ENCODE results near the gene PDE7B. TPM values are rescaled to one million over a fixed set of nuclear protein-coding genes. Genes with fewer than 3 reads are reported as not detected.

PDE7B gene
- total RNA-seq, 3 donors from 2014 or later (not counting 1 experiment from before 2014, with no cell fraction given): 0.14 to 0.18 TPM; not detected in 1

DNA sequence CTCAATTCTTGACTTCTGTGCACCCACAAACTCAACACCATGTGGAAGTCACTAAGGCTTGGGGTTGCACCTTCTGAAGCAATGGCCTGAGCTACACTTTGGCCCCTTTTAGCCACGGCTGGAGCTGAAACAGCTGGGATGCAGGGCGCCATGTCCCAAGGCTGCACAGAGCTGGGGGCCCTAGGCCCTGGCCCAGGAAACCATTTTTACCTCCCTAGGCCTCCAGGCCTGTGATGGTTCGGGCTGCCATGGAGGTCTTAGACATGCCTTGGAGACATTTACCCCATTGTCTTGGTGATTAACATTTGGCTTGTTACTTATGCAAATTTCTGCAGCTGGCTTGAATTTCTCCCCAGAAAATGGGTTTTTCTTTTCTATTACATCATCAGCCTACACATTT lies 311.8 kb downstream of the PDE7B start:
- Mint-ChIP-seq H3K4me3 (no peak overlapping the region), H3K4me1 (no peaks in the 10 kb centered on the region), H3K27ac (no peak overlapping the region), H3K36me3 (no peaks in the 10 kb centered on the region), H3K27me3 (ENCODE audit: low read depth in 2 of 2) (peaks cover 7 to 13% of the 10 kb centered on the region in 2 donors), H3K9me3 (peaks cover 0 to 3% of the 10 kb centered on the region in 2 donors)
- H3K9me3 ChIP-seq (ENCODE audit: control insufficient read depth, insufficient read depth, low read length): no peaks in the 10 kb centered on the region
- H3K27ac ChIP-seq (ENCODE audit: low read length): no peak overlapping the region
- ATAC-seq: no peak
- intact Hi-C loops (cut with micrococcal nuclease): no loop called here
- no peak for DNase-seq
- WGBS (ENCODE audit: insufficient coverage): 79% methylated on average over 3 of the region's 3 CpGs
- H3K36me3 ChIP-seq (ENCODE audit: control insufficient read depth, insufficient read depth, low read length): no peaks in the 10 kb centered on the region
- no peaks in the 10 kb centered on the region for H3K27me3 ChIP-seq (ENCODE audit: control insufficient read depth, insufficient read depth, low read length)
- no peak overlapping the region for H3K4me3 ChIP-seq (ENCODE audit: low read length)
- TF ChIP-seq, protein P1, sequence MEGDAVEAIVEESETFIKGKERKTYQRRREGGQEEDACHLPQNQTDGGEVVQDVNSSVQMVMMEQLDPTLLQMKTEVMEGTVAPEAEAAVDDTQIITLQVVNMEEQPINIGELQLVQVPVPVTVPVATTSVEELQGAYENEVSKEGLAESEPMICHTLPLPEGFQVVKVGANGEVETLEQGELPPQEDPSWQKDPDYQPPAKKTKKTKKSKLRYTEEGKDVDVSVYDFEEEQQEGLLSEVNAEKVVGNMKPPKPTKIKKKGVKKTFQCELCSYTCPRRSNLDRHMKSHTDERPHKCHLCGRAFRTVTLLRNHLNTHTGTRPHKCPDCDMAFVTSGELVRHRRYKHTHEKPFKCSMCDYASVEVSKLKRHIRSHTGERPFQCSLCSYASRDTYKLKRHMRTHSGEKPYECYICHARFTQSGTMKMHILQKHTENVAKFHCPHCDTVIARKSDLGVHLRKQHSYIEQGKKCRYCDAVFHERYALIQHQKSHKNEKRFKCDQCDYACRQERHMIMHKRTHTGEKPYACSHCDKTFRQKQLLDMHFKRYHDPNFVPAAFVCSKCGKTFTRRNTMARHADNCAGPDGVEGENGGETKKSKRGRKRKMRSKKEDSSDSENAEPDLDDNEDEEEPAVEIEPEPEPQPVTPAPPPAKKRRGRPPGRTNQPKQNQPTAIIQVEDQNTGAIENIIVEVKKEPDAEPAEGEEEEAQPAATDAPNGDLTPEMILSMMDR (IDR thresholded peaks at IDR 0.05): no peak
- H3K4me1 ChIP-seq (ENCODE audit: control insufficient read depth, insufficient read depth, low read length): no peaks in the 10 kb centered on the region

GRCh38 chr6:136166815-136167214 lies 315.3 kb downstream of the PDE7B start:
- H3K4me1 ChIP-seq (ENCODE audit: control insufficient read depth, insufficient read depth, low read length): no peaks in the 10 kb centered on the region
- Mint-ChIP-seq H3K4me3 (no peak overlapping the region), H3K27ac (no peak overlapping the region), H3K4me1 (no peaks in the 10 kb centered on the region), H3K36me3 (no peaks in the 10 kb centered on the region), H3K27me3 (ENCODE audit: low read depth in 2 of 2) (peaks cover 0 to 4% of the 10 kb centered on the region in 2 donors), H3K9me3 (peaks cover 0 to 3% of the 10 kb centered on the region in 2 donors)
- no peak overlapping the region for H3K4me3 ChIP-seq (ENCODE audit: low read length)
- H3K36me3 ChIP-seq (ENCODE audit: control insufficient read depth, insufficient read depth, low read length): no peaks in the 10 kb centered on the region
- no peak overlapping the region for H3K27ac ChIP-seq (ENCODE audit: low read length)
- intact Hi-C loops (cut with micrococcal nuclease): no loop called here
- ATAC-seq (no peak), DNase-seq (no peak)
- TF ChIP-seq, protein P1 (IDR thresholded peaks at IDR 0.05): no peak
- no peaks in the 10 kb centered on the region for H3K27me3 ChIP-seq (ENCODE audit: control insufficient read depth, insufficient read depth, low read length)
- WGBS (ENCODE audit: insufficient coverage): 90% methylated on average over 1 of the region's 1 CpG
- H3K9me3 ChIP-seq (ENCODE audit: control insufficient read depth, insufficient read depth, low read length): no peaks in the 10 kb centered on the region

- Histone ChIP-seq H3K36me3 (ENCODE audit: control insufficient read depth, insufficient read depth, low read length) (no peaks in the 10 kb centered on the region), H3K4me3 (ENCODE audit: low read length) (no peak overlapping the region), H3K27ac (ENCODE audit: low read length) (no peak overlapping the region), H3K27me3 (ENCODE audit: control insufficient read depth, insufficient read depth, low read length) (no peaks in the 10 kb centered on the region), H3K4me1 (ENCODE audit: control insufficient read depth, insufficient read depth, low read length) (no peaks in the 10 kb centered on the region), H3K9me3 (ENCODE audit: control insufficient read depth, insufficient read depth, low read length) (no peaks in the 10 kb centered on the region)
- no peak overlapping the region for H3K4me3 Mint-ChIP-seq
- TF ChIP-seq, protein P1 (IDR thresholded peaks at IDR 0.05): no peak
- 88% methylated on average over 2 of the region's 2 CpGs for WGBS (ENCODE audit: insufficient coverage)
- H3K9me3 Mint-ChIP-seq: peaks cover 0 to 3% of the 10 kb centered on the region in 2 donors
- ATAC-seq (no peak), DNase-seq (no peak)
- intact Hi-C loops (cut with micrococcal nuclease): no loop called here
- no peaks in the 10 kb centered on the region for H3K4me1 Mint-ChIP-seq
- no peaks in the 10 kb centered on the region for H3K36me3 Mint-ChIP-seq
- peaks cover 4 to 8% of the 10 kb centered on the region in 2 donors for H3K27me3 Mint-ChIP-seq (ENCODE audit: low read depth in 2 of 2)
- no peak overlapping the region for H3K27ac Mint-ChIP-seq
These were observed 318.1 kb downstream of the PDE7B start for GRCh38 chr6:136169394-136170148.

GRCh38 chr6:136171231-136171630 lies 319.7 kb downstream of the PDE7B start:
- H3K9me3 ChIP-seq (ENCODE audit: control insufficient read depth, insufficient read depth, low read length): no peaks in the 10 kb centered on the region
- no peak overlapping the region for H3K27ac ChIP-seq (ENCODE audit: low read length)
- Mint-ChIP-seq H3K4me3 (no peak overlapping the region), H3K9me3 (peaks cover 0 to 3% of the 10 kb centered on the region in 2 donors), H3K36me3 (no peaks in the 10 kb centered on the region), H3K27ac (no peak overlapping the region), H3K27me3 (ENCODE audit: low read depth in 2 of 2) (peaks cover 4 to 8% of the 10 kb centered on the region in 2 donors), H3K4me1 (no peaks in the 10 kb centered on the region)
- H3K36me3 ChIP-seq (ENCODE audit: control insufficient read depth, insufficient read depth, low read length): no peaks in the 10 kb centered on the region
- ATAC-seq (no peak), DNase-seq (no peak)
- intact Hi-C loops (cut with micrococcal nuclease): no loop called here
- TF ChIP-seq, protein P1 (IDR thresholded peaks at IDR 0.05): no peak
- no peaks in the 10 kb centered on the region for H3K27me3 ChIP-seq (ENCODE audit: control insufficient read depth, insufficient read depth, low read length)
- H3K4me1 ChIP-seq (ENCODE audit: control insufficient read depth, insufficient read depth, low read length): no peaks in the 10 kb centered on the region
- 79% methylated on average over 3 of the region's 3 CpGs for WGBS (ENCODE audit: insufficient coverage)
- H3K4me3 ChIP-seq (ENCODE audit: low read length): no peak overlapping the region

Measured in natural killer cell (primary cell).